Measurements from ENCODE around the gene EPHA2. TPM values are rescaled to one million over a fixed set of nuclear protein-coding genes. Genes with fewer than 3 reads are reported as not detected.

Gene EPHA2
- total RNA-seq, 2 experiments from 2014 or later: 0.19 to 0.21 TPM

DNA sequence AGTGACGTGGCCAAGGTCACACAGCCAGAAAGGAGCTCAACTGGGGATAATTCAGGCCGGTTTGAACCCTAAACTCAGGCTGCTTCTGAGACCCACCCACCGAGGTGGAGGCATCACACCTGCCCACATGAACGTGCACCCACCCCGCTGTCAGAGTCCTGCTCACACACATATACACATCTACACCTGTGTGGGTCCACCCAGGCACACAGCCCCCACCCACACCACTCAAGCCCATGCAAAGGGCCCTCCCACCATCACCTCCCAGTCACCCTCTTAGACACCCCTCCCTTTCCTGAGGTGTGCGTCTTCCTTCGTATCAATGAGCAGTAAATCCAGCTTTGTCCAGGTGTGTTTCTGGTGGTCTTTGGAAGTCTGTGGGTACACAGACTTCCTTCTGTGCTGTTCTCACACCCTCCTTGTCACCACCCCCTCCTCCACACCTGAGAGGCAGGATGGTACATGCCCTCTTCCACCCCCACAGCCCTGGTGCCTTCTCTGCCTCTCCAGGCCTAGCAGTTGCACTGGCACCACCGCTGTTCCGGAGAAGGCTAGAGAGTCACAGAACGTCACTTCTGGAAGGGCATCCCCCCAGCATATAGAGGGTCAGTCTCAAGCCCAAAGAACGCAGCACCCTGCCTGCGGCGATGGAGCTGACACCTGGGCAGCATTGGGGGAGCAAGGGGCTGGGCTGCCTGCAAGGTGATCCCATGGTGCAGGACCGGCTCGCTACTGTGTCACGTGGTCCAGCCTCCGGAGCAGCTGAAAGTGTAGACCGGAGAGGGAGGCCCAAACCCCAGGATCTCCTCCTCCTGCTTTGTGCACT lies 63.6 kb downstream of the EPHA2 start:
- Mint-ChIP-seq H3K4me3 (no peak overlapping the region), H3K36me3 (ENCODE audit: low read depth) (no peaks in the 10 kb centered on the region), H3K4me1 (no peaks in the 10 kb centered on the region), H3K9me3 (ENCODE audit: low read depth) (no peaks in the 10 kb centered on the region), H3K27ac (no peak overlapping the region), H3K27me3 (peaks cover 5% of the 10 kb centered on the region)
- intact Hi-C loops (cut with DNase I, micrococcal nuclease): no loop called here
- no peak for ATAC-seq
- ChIA-PET POLR2A (no interaction called here), CTCF (interaction anchor here (1.1 to 2.2 kb wide), 2 partner anchors 10 to 13 kb away, joined by 7 to 8 read pairs; no protein-coding TSS in a partner anchor)
- no peak for DNase-seq

GRCh38 chr1:16091296-16091695 lies 64.6 kb downstream of the EPHA2 start:
- H3K36me3 Mint-ChIP-seq (ENCODE audit: low read depth): no peaks in the 10 kb centered on the region
- no peak for ATAC-seq
- no peak overlapping the region for H3K4me3 Mint-ChIP-seq
- intact Hi-C loops (cut with DNase I, micrococcal nuclease): no loop called here
- no peaks in the 10 kb centered on the region for H3K9me3 Mint-ChIP-seq (ENCODE audit: low read depth)
- no peak for DNase-seq
- H3K27me3 Mint-ChIP-seq: peaks cover 1% of the 10 kb centered on the region
- ChIA-PET CTCF (interaction anchor here (2.2 kb wide), 1 partner anchor 9 kb away, joined by 7 read pairs; no protein-coding TSS in a partner anchor), POLR2A (no interaction called here)
- H3K4me1 Mint-ChIP-seq: no peaks in the 10 kb centered on the region
- H3K27ac Mint-ChIP-seq: no peak overlapping the region

DNA sequence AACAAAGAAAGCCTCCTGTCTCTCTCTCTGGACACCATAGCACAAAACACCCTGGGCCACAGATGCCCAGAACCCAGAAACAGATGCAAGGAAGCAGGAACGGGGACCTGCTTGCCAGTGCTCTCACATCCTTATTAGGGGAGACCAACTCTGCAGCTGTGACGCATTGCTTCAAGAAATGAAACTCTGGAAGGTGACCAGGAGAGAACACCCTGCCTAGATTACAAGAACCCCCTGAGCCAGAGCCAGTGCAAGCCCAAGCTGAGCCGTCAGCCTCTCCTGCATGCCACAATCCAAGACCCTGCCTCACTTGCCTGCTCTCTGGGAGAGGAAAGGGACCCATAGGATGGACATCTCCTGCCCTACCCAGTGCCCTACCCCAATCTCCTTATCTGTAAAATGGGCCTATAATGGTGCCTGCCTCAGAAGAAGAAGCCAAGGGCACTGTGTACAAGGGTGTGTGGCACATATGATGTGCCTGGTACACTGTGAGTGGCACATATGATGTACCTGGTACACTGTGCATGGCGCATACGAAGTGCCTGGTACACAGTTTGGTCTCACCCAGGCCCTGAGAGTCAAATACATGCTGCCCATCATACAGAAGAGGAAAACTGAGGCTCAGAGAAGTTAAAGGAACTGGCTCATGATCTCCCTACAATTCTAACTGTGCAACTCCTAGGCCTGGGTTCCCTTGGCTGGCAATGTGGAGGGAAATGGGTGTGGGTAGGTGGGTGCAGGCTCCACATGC lies 65.6 kb downstream of the EPHA2 start:
- H3K36me3 Mint-ChIP-seq (ENCODE audit: low read depth): no peaks in the 10 kb centered on the region
- CTCF ChIA-PET: no interaction called here
- DNase-seq: no peak

DNA sequence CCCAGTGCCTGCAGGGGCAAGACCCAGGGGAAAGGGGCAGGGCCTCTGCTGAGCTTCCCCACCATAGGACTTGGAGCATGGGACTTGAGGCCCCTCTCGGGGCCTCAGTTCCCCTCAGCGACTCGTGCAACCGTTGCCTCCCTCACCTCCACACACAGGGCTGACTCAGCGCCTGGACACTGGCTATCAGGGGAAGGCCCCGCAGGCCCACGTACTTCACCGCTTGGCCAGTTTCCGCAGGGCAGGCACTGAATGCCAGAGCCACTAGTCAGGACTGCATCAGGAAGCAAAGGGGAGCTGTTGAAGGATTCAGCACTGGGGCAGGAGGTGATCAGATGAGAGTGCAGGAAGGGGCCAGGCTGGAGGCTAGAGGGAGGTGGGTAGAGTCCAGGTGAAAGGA lies 66.9 kb downstream of the EPHA2 start:
- no peak overlapping the region for H3K4me3 Mint-ChIP-seq
- H3K27ac Mint-ChIP-seq: no peak overlapping the region
- CTCF ChIA-PET: no interaction called here
- DNase-seq (no peak), ATAC-seq (no peak)
- no peaks in the 10 kb centered on the region for H3K4me1 Mint-ChIP-seq
- no peaks in the 10 kb centered on the region for H3K36me3 Mint-ChIP-seq (ENCODE audit: low read depth)
- intact Hi-C loops (cut with DNase I, micrococcal nuclease): no loop called here
- no peaks in the 10 kb centered on the region for H3K9me3 Mint-ChIP-seq (ENCODE audit: low read depth)
- POLR2A ChIA-PET: no interaction called here
- no peaks in the 10 kb centered on the region for H3K27me3 Mint-ChIP-seq

More for the DNA sequence above, 65.6 kb downstream of the EPHA2 start:
- Mint-ChIP-seq H3K9me3 (ENCODE audit: low read depth) (no peaks in the 10 kb centered on the region), H3K27me3 (no peaks in the 10 kb centered on the region), H3K4me1 (no peaks in the 10 kb centered on the region), H3K4me3 (no peak overlapping the region), H3K27ac (no peak overlapping the region)
- no peak for ATAC-seq
- POLR2A ChIA-PET: no interaction called here
- intact Hi-C loops (cut with DNase I, micrococcal nuclease): no loop called here

GRCh38 chr1:16088351-16088911 lies 67.4 kb downstream of the EPHA2 start:
- CTCF ChIA-PET: no interaction called here
- Mint-ChIP-seq H3K27ac (no peak overlapping the region), H3K4me1 (no peaks in the 10 kb centered on the region), H3K9me3 (ENCODE audit: low read depth) (no peaks in the 10 kb centered on the region), H3K4me3 (no peak overlapping the region), H3K36me3 (ENCODE audit: low read depth) (no peaks in the 10 kb centered on the region), H3K27me3 (no peaks in the 10 kb centered on the region)
- POLR2A ChIA-PET: no interaction called here
- intact Hi-C loops (cut with DNase I, micrococcal nuclease): no loop called here
- no peak for ATAC-seq
- DNase-seq: no peak

DNA sequence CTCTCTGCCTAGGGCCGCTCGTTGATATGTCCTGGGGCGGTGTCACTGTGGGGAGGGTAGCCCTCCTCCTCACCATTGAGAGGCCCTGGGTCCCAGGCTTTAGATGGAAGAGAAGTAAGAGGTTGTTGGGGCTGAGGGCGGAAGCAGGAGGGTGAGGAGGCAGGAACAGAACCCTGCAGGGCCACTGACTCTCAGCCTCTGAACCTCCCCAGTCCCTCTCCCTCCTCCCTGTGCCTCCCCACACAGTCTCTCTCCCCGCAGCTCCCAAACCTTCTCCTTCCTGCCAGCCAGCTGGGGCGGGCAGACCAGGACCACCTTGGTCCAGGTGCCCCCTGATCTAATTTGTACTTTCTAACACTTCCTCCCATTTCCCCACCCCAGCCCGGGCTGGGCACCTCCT lies 68.1 kb downstream of the EPHA2 start:
- POLR2A ChIA-PET: no interaction called here
- Mint-ChIP-seq H3K9me3 (ENCODE audit: low read depth) (no peaks in the 10 kb centered on the region), H3K27ac (no peak overlapping the region)

GRCh38 chr1:16085522-16085921 lies 70.3 kb downstream of the EPHA2 start:
- H3K4me1 Mint-ChIP-seq: no peaks in the 10 kb centered on the region
- no peak for DNase-seq
- POLR2A ChIA-PET: interaction anchor here (0.6 kb wide), 1 partner anchor 19 kb away, joined by 3 read pairs; no protein-coding TSS in a partner anchor
- no peak overlapping the region for H3K4me3 Mint-ChIP-seq
- H3K27me3 Mint-ChIP-seq: no peaks in the 10 kb centered on the region
- CTCF ChIA-PET: interaction anchor here (0.6 to 12.1 kb wide), 2 partner anchors 103 to 232 kb away, joined by 4 to 219 read pairs; no protein-coding TSS in a partner anchor
- ATAC-seq: no peak
- no peaks in the 10 kb centered on the region for H3K36me3 Mint-ChIP-seq (ENCODE audit: low read depth)
- no peaks in the 10 kb centered on the region for H3K9me3 Mint-ChIP-seq (ENCODE audit: low read depth)
- intact Hi-C loops (cut with DNase I, micrococcal nuclease): no loop called here
- no peak overlapping the region for H3K27ac Mint-ChIP-seq

More for the DNA sequence above, 68.1 kb downstream of the EPHA2 start:
- no peaks in the 10 kb centered on the region for H3K27me3 Mint-ChIP-seq
- ATAC-seq (no peak), DNase-seq (no peak)
- intact Hi-C loops (cut with DNase I, micrococcal nuclease): no loop called here
- H3K36me3 Mint-ChIP-seq (ENCODE audit: low read depth): no peaks in the 10 kb centered on the region
- no peak overlapping the region for H3K4me3 Mint-ChIP-seq
- CTCF ChIA-PET: interaction anchor here (12.1 kb wide), 1 partner anchor 100 kb away, joined by 219 read pairs; no protein-coding TSS in a partner anchor
- H3K4me1 Mint-ChIP-seq: no peaks in the 10 kb centered on the region

- POLR2A ChIA-PET: no interaction called here
- no peak overlapping the region for H3K4me3 Mint-ChIP-seq
- no peak overlapping the region for H3K27ac Mint-ChIP-seq
- no peaks in the 10 kb centered on the region for H3K36me3 Mint-ChIP-seq (ENCODE audit: low read depth)
- ATAC-seq (no peak), DNase-seq (no peak)
- intact Hi-C loops (cut with DNase I, micrococcal nuclease): no loop called here
- no peaks in the 10 kb centered on the region for H3K9me3 Mint-ChIP-seq (ENCODE audit: low read depth)
- peaks cover 6% of the 10 kb centered on the region for H3K4me1 Mint-ChIP-seq
- CTCF ChIA-PET: interaction anchor here (1.0 to 12.1 kb wide), 8 partner anchors 8 to 170 kb away, joined by 3 to 219 read pairs (median 6); partner anchors contain the start of gene FAM131C
- no peaks in the 10 kb centered on the region for H3K27me3 Mint-ChIP-seq
Measured at GRCh38 chr1:16083486-16083885, 72.4 kb downstream of the EPHA2 start.

DNA sequence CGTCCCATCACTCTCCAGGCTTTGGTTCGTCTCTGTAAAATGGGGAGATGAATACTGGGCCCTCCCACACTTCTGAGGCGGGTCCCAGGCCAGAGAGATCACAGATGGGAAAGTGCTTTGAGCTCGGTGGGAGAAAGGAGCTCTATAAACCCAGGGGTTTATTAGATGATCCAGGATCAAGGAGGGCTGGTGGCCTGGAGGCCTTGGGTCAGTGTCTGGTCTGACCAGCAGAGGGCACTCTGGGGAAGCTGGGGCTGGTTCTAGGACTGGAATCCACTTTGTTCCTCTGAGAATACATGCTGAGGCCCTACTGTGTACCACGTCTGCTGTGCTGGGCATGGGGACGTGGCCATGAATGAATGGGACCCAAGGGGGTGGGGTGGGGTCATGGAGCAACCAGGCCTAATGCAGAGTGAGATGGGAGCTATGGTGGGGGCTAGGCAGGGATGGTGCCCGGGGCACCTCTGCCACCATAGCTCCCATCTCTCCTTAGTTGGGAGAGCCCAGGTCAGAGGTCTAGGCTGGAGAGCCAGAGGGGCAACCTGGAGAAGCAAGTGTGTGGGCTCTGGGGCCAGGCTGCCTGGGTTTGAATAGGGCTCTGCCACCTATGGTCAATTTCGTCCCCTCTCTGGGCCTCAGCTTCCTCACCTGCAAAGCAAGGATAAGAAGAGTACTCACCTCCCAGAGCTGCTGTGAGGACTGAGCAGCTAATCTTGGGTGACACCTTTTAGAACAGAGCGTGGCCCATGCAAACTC lies 73.4 kb downstream of the EPHA2 start:
- POLR2A ChIA-PET: interaction anchor here (0.6 kb wide), 1 partner anchor 104 kb away, joined by 3 read pairs; no protein-coding TSS in a partner anchor
- Mint-ChIP-seq H3K27ac (no peak overlapping the region), H3K4me1 (peaks cover 6% of the 10 kb centered on the region), H3K27me3 (no peaks in the 10 kb centered on the region), H3K36me3 (ENCODE audit: low read depth) (no peaks in the 10 kb centered on the region), H3K4me3 (no peak overlapping the region), H3K9me3 (ENCODE audit: low read depth) (no peaks in the 10 kb centered on the region)
- intact Hi-C loops (cut with DNase I, micrococcal nuclease): loop anchor here in 1 of 2 experiments (1.0 kb wide), 1 partner anchor 281 kb away; no protein-coding TSS in a partner anchor
- ATAC-seq (peak; percentile 54), DNase-seq (peak; percentile 84)
- CTCF ChIA-PET: interaction anchor here (0.6 to 12.1 kb wide), 21 partner anchors 9 to 540 kb away, joined by 3 to 219 read pairs (median 4); partner anchors contain the start of genes EPHA2 and FAM131C

DNA sequence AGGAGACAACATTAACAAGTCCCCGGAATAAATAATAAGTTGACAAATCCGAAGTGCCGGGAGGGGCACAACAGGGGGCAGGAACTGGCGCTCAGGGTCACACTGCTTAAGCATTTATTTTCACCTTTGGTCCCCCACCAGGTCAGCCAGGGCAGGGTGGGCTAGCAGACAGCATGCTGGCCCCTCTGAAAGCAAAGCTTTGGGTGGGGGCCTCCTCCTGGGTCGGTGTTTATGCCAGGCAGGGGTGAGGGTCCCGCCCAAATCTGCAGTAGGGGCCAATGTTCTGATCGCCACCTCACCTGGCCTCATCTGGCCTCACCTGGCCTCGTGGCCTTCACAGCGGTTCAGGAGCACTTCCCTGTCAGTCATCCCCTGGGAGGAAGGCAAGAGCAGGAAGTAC lies 74.2 kb downstream of the EPHA2 start:
- no peaks in the 10 kb centered on the region for H3K9me3 Mint-ChIP-seq (ENCODE audit: low read depth)
- ATAC-seq: no peak
- H3K4me1 Mint-ChIP-seq: peaks cover 6% of the 10 kb centered on the region
- no peak overlapping the region for H3K4me3 Mint-ChIP-seq
- no peaks in the 10 kb centered on the region for H3K36me3 Mint-ChIP-seq (ENCODE audit: low read depth)
- intact Hi-C loops (cut with DNase I, micrococcal nuclease): loop anchor here in 1 of 2 experiments (1.0 kb wide), 1 partner anchor 282 kb away; no protein-coding TSS in a partner anchor
- H3K27me3 Mint-ChIP-seq: no peaks in the 10 kb centered on the region
- H3K27ac Mint-ChIP-seq: no peak overlapping the region
- CTCF ChIA-PET: interaction anchor here (0.6 to 12.1 kb wide), 17 partner anchors 12 to 541 kb away, joined by 3 to 219 read pairs (median 4); partner anchors contain the start of genes EPHA2 and FAM131C
- POLR2A ChIA-PET: no interaction called here
- no peak for DNase-seq

All from activated CD4-positive, alpha-beta T cell treated with anti-CD3 and anti-CD28 coated beads for 36 hours (primary cell).